Panc1 (cell line): ENCODE data around the gene GAPT. TPM values are rescaled to one million over a fixed set of nuclear protein-coding genes. Genes with fewer than 3 reads are reported as not detected.

Source experiments
- ATAC-seq: fragments of 200-7000 bp; cut with Tn5 transposase; 2 replicates; pipeline ENCODE4 v1.9.1; 2020; ENCODE audit warnings: mild to moderate bottlenecking, moderate library complexity
- BruUV-seq: library from RNA; stranded (reverse); fragments of 400-500 nt; replicated peaks from 2 replicates; lab custom pipeline; 2021; lab: Mats Ljungman, UMichigan
- CTCF ChIA-PET: fragments of 300-600 bp; sonication (Branson Sonifier 250); formaldehyde crosslinking; loops from one replicate; lab custom pipeline; 2022; ENCODE audit warnings: antibody characterized with exemption; lab: Charles Lee
- POLR2A ChIA-PET: fragments of 300-600 bp; sonication (Branson Sonifier 250); formaldehyde crosslinking; loops from one replicate; lab custom pipeline; 2022; ENCODE audit warnings: antibody characterized with exemption; lab: Charles Lee
- DNase-seq: peaks from one replicate; pipeline ENCODE4 v3.0.0-alpha.2; 2010; ENCODE audit warnings: low read depth, low spot score
- H3K27ac ChIP-seq: 2 replicates; pipeline ENCODE4 v1.5.1; 2011; ENCODE audit warnings: mild to moderate bottlenecking, low read length, inconsistent platforms
- H3K27me3 ChIP-seq: fragments of 200-500 bp; sonication (Bioruptor generic); 2 replicates; pipeline ENCODE4 v1.6.0; 2014; ENCODE audit warnings: low read length, inconsistent platforms; ENCODE audit not compliant: control insufficient read depth, insufficient read depth
- H3K36me3 ChIP-seq: fragments of 200-500 bp; sonication (Bioruptor generic); 2 replicates; pipeline ENCODE4 v1.5.1; 2014; ENCODE audit warnings: inconsistent platforms, mild to moderate bottlenecking, low read length, moderate library complexity; ENCODE audit not compliant: control insufficient read depth, insufficient read depth
- H3K4me1 ChIP-seq: 2 replicates; pipeline ENCODE4 v1.5.1; 2011; ENCODE audit warnings: inconsistent platforms, mild to moderate bottlenecking, low read length, moderate library complexity; ENCODE audit not compliant: control insufficient read depth, insufficient read depth
- H3K4me3 ChIP-seq, 2 experiments: 2 replicates each; pipeline ENCODE4 v1.5.1; 2011 to 2012; ENCODE audit warnings: low read depth in 2 of 2, low read length in 2 of 2, mild to moderate bottlenecking in 2 of 2, inconsistent platforms in 1 of 2, moderate library complexity in 1 of 2
- H3K9me3 ChIP-seq: fragments of 200-500 bp; sonication (Bioruptor generic); 2 replicates; pipeline ENCODE4 v1.5.1; 2014; ENCODE audit warnings: low read depth, mild to moderate bottlenecking, inconsistent platforms, low read length, moderate library complexity; ENCODE audit not compliant: control insufficient read depth, insufficient read depth
- CTCF ChIP-seq: fragments of 450-650 bp; IDR thresholded peaks from 2 replicates; pipeline ENCODE4 v1.5.1; 2017; ENCODE audit warnings: mild to moderate bottlenecking
- POLR2AphosphoS5 ChIP-seq: IDR thresholded peaks from 2 replicates; pipeline ENCODE4 v1.6.1; 2012; ENCODE audit warnings: mild to moderate bottlenecking, low read depth, low read length, moderate library complexity
- REST ChIP-seq, 2 experiments: IDR thresholded peaks; 2 replicates each; pipeline ENCODE4 v1.6.1; 2011 to 2012; ENCODE audit warnings: low read depth in 2 of 2, control low read depth in 1 of 2, low read length in 1 of 2, mild to moderate bottlenecking in 1 of 2, moderate library complexity in 1 of 2; ENCODE audit not compliant: insufficient read depth in 1 of 2
- SIN3A ChIP-seq: IDR thresholded peaks from 2 replicates; pipeline ENCODE4 v1.6.1; 2012; ENCODE audit warnings: low read depth, mild to moderate bottlenecking, low read length, moderate library complexity, borderline replicate concordance; ENCODE audit not compliant: insufficient read depth
- TCF7L2 ChIP-seq: IDR thresholded peaks from 2 replicates; pipeline ENCODE4 v1.6.1; 2011; ENCODE audit warnings: mild to moderate bottlenecking, low read depth, low read length, inconsistent platforms
- in situ Hi-C: cut with HindIII; loops from 2 replicates; pipeline ENCODE4 v1.10.0; 2016; ENCODE audit warnings: low sequenced_read_pairs, low pct_unique_long_range_greater_than_20kb
- intact Hi-C: fragments of 100-400 bp; cut with micrococcal nuclease; formaldehyde crosslinking; loops from one replicate; pipeline ENCODE4 v1.10.0; 2022; ENCODE audit not compliant: unreplicated experiment
- total RNA-seq: library from RNA; stranded (reverse); gene quantifications from one replicate; pipeline ENCODE4 v1.2.1, GENCODE V29; 2021; ENCODE audit not compliant: unreplicated experiment

The GAPT gene
- total RNA-seq, 1 experiment from 2014 or later = not detected

- Histone ChIP-seq H3K27ac (no peak overlapping the region), H3K27me3 (peaks cover 22% of the 10 kb centered on the region), H3K4me3 (no peak overlapping the region), H3K9me3 (no peaks in the 10 kb centered on the region), H3K4me1 (no peaks in the 10 kb centered on the region), H3K36me3 (no peaks in the 10 kb centered on the region)
- DNase-seq (no peak), ATAC-seq (no peak)
- POLR2A ChIA-PET = no interaction called here
- in situ Hi-C loops = no loop called here
- TF ChIP-seq POLR2AphosphoS5 (no peak), SIN3A (no peak), CTCF (no peak), TCF7L2 (no peak), REST (IDR thresholded peaks at IDR 0.05; ENCODE audit: insufficient read depth in 1 of 2, low read depth in 2 of 2, low read length in 1 of 2) (no peak)
- intact Hi-C loops = no loop called here
- CTCF ChIA-PET = no interaction called here
- BruUV-seq = no TSS peak
These were observed 12.3 kb downstream of the GAPT start for GRCh38 chr5:58503390-58504046.

GRCh38 chr5:58504766-58505165 lies 13.5 kb downstream of the GAPT start:
- ChIA-PET POLR2A (no interaction called here), CTCF (no interaction called here)
- peaks cover 19% of the 10 kb centered on the region for H3K27me3 ChIP-seq
- no peak for ATAC-seq
- H3K36me3 ChIP-seq = no peaks in the 10 kb centered on the region
- TF ChIP-seq POLR2AphosphoS5 (no peak), CTCF (no peak), SIN3A (no peak), REST (IDR thresholded peaks at IDR 0.05; ENCODE audit: insufficient read depth in 1 of 2, low read depth in 2 of 2, low read length in 1 of 2) (no peak), TCF7L2 (no peak)
- no peak for DNase-seq
- no peaks in the 10 kb centered on the region for H3K4me1 ChIP-seq
- no peak overlapping the region for H3K27ac ChIP-seq
- no peaks in the 10 kb centered on the region for H3K9me3 ChIP-seq
- intact Hi-C loops = no loop called here
- in situ Hi-C loops = no loop called here
- BruUV-seq = no TSS peak
- H3K4me3 ChIP-seq = no peak overlapping the region
